Mononuclear cell (primary cell): ENCODE measurements around the gene BSND. TPM values are rescaled to one million over a fixed set of nuclear protein-coding genes. Genes with fewer than 3 reads are reported as not detected.

ENCODE experiments used
- H3K27me3 ChIP-seq: 2 replicates; pipeline ENCODE4 v1.6.0; 2011; ENCODE audit warnings: low read length, control low read depth; ENCODE audit not compliant: insufficient read depth
- H3K4me1 ChIP-seq: 2 replicates; pipeline ENCODE4 v1.5.1; 2011; ENCODE audit warnings: mild to moderate bottlenecking, low read length, control low read depth; ENCODE audit not compliant: insufficient read depth
- H3K4me3 ChIP-seq: 2 replicates; pipeline ENCODE4 v1.5.1; 2011; ENCODE audit warnings: mild to moderate bottlenecking, low read length, moderate library complexity
- H3K9me3 ChIP-seq: 2 replicates; pipeline ENCODE4 v1.5.1; 2011; ENCODE audit warnings: low read depth, mild to moderate bottlenecking, control low read depth, low read length
- total RNA-seq: library from RNA; depleted of rRNA; stranded (reverse); fragments of >200 nt; gene quantifications from one replicate; pipeline ENCODE4 v1.2.3, GENCODE V29; 2012

The BSND gene
- total RNA-seq, 1 donor: not detected

- Histone ChIP-seq H3K4me3 (no peak overlapping the region), H3K27me3 (peaks cover 3% of the 10 kb centered on the region), H3K4me1 (peaks cover 33% of the 10 kb centered on the region), H3K9me3 (no peaks in the 10 kb centered on the region)
These were observed 30.2 kb upstream of the BSND start for GRCh38 chr1:54968551-54968950.

DNA sequence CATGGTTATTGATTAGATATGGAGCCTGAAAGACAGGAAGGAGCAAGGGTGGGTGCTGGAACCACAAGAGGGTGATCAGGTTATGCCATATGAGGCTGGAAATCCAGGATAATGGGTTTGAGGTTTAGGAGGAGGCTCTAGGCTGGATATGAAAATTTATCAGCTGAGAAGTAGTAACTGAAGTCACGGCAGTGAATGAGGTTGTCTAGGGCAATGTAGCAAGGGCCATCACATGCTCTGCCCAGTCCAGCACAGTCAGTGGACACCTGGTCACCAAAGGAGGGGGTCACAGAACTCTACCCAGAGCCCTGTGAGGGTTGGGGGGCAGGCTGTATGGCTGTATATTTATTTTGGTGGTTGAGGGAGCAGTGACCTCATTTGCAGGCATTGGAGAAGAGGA lies 28.9 kb upstream of the BSND start:
- H3K4me1 ChIP-seq: peaks cover 29% of the 10 kb centered on the region
- peaks cover 4% of the 10 kb centered on the region for H3K27me3 ChIP-seq
- H3K9me3 ChIP-seq: no peaks in the 10 kb centered on the region
- no peak overlapping the region for H3K4me3 ChIP-seq

GRCh38 chr1:54970901-54971300 lies 27.8 kb upstream of the BSND start:
- Histone ChIP-seq H3K4me1 (peaks cover 19% of the 10 kb centered on the region), H3K9me3 (no peaks in the 10 kb centered on the region), H3K27me3 (peaks cover 9% of the 10 kb centered on the region), H3K4me3 (no peak overlapping the region)

- Histone ChIP-seq H3K9me3 (no peaks in the 10 kb centered on the region), H3K4me1 (peaks cover 14% of the 10 kb centered on the region), H3K4me3 (no peak overlapping the region), H3K27me3 (peaks cover 9% of the 10 kb centered on the region)
These were observed 27.4 kb upstream of the BSND start for GRCh38 chr1:54971317-54971791.

DNA sequence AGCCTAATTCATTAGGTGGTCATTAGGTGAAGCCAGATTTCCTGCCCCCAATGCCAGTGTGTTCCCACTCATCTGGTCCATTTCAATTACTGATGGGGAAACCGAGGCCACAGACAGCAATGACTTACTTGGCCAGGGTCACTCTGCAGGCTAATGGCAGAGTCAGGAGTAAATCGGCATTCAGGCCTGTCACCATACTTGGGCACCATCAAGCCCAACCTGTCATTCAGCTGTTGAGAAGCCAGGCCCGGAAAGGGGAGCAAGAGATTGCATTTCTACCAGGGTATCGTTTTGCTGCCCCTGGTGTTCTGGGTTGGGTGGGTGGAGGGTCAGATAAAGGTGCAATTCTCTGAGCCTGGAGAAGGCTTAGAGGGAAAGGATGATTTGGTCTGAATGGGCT lies 26.3 kb upstream of the BSND start:
- Histone ChIP-seq H3K4me1 (peaks cover 3% of the 10 kb centered on the region), H3K4me3 (no peak overlapping the region), H3K9me3 (no peaks in the 10 kb centered on the region), H3K27me3 (peaks cover 9% of the 10 kb centered on the region)

- Histone ChIP-seq H3K4me1 (no peaks in the 10 kb centered on the region), H3K9me3 (no peaks in the 10 kb centered on the region), H3K4me3 (no peak overlapping the region), H3K27me3 (peaks cover 9% of the 10 kb centered on the region)
These were observed 25.4 kb upstream of the BSND start for GRCh38 chr1:54973205-54973921.

DNA sequence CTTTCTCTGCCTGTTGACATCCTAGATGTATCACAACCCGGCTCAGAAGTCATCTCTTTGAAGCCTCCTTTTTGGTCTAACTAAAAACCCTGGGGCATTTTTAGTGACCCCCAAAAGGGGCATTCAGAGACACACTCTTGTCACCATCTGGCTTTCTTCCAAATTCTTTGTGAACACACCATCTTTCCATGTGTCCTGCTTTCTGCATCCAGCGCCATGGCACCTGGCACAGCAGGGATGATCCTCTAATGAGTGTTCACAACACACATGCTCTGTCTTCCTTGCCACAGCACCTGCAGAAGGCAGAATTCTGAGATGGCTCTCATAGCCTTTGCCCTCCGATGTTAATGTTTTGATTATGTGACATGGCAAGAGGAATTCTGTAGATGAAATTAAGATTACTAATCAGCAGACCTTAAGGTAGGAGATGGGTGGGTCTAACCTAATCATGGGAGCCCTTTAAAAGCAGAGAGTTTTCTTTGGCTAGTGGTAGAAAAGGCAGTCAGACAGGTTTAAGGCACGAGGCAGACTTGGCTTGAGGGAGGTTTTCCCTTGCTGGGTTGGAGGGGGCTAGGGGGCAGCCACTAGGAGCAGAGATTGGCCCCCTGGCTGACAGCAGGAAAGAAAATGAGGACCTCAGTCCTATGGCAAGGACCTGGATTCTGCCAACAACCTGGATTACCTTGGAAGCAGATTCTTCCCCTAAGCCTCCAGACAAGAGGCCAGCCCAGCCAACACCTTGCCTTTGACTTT lies 23.2 kb upstream of the BSND start:
- Histone ChIP-seq H3K27me3 (peaks cover 19% of the 10 kb centered on the region), H3K4me1 (no peaks in the 10 kb centered on the region), H3K4me3 (no peak overlapping the region), H3K9me3 (no peaks in the 10 kb centered on the region)

- Histone ChIP-seq H3K27me3 (peaks cover 26% of the 10 kb centered on the region), H3K4me3 (no peak overlapping the region), H3K4me1 (no peaks in the 10 kb centered on the region), H3K9me3 (no peaks in the 10 kb centered on the region)
These were observed 22.0 kb upstream of the BSND start for GRCh38 chr1:54976747-54977146.

DNA sequence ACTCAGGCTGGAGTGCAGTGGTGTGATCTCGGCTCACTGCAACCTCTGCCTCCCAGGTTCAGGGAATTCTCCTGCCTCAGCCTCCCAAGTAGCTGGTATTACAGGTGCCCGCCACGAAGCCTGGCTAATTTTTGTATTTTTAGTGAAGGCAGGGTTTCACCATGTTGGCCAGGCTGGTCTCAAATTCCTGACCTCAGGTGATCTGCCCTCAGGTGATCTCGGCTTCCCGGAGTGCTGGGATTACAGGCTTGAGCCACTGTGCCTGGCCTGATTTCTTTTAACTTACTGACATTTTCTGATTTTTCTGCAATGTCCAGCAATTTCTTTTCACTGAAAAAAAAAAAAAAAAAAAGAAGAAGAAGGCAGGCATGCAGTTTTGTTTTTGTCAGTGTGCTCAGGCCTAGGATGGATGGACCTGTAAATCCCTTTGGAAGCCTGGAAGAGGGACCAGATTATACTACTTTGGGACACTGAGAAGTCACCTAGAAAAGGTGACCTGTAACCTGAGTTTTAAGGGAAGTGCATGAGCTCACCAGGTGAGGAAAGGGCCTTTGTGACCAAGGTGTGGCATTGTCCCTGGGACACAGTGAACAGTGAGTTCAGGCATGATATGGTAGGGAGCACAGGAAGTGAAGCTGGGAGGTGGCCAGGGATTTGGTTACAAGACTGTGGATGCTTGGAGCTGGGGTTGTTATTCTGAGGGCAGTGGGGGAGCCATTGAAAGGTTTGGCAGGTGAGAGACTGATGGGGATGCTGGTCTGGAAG lies 21.0 kb upstream of the BSND start:
- Histone ChIP-seq H3K4me1 (no peaks in the 10 kb centered on the region), H3K4me3 (no peak overlapping the region), H3K27me3 (peaks cover 31% of the 10 kb centered on the region), H3K9me3 (no peaks in the 10 kb centered on the region)

GRCh38 chr1:54978528-54979326 lies 20.0 kb upstream of the BSND start:
- Histone ChIP-seq H3K4me1 (no peaks in the 10 kb centered on the region), H3K4me3 (no peak overlapping the region), H3K9me3 (no peaks in the 10 kb centered on the region), H3K27me3 (peaks cover 32% of the 10 kb centered on the region)

- Histone ChIP-seq H3K27me3 (peaks cover 32% of the 10 kb centered on the region), H3K4me1 (no peaks in the 10 kb centered on the region), H3K9me3 (no peaks in the 10 kb centered on the region), H3K4me3 (no peak overlapping the region)
These were observed 19.3 kb upstream of the BSND start for GRCh38 chr1:54979327-54979891.

GRCh38 chr1:54980046-54980527 lies 18.6 kb upstream of the BSND start:
- Histone ChIP-seq H3K4me3 (no peak overlapping the region), H3K9me3 (no peaks in the 10 kb centered on the region), H3K4me1 (no peaks in the 10 kb centered on the region), H3K27me3 (peaks cover 34% of the 10 kb centered on the region)

GRCh38 chr1:54980528-54981241 lies 18.0 kb upstream of the BSND start, which contains the start of gene TMEM61:
Gene TMEM61, plus strand, starts transcription at chr1:54980628. Its CDS starts 438 bp downstream, at chr1:54981066.
- peaks cover 31% of the 10 kb centered on the region for H3K27me3 ChIP-seq
- no peaks in the 10 kb centered on the region for H3K4me1 ChIP-seq
- H3K4me3 ChIP-seq: no peak within 1 kb of the TSS
- H3K9me3 ChIP-seq: no peaks in the 10 kb centered on the region
